Measurements from ENCODE around the gene OSGIN1.

DNA sequence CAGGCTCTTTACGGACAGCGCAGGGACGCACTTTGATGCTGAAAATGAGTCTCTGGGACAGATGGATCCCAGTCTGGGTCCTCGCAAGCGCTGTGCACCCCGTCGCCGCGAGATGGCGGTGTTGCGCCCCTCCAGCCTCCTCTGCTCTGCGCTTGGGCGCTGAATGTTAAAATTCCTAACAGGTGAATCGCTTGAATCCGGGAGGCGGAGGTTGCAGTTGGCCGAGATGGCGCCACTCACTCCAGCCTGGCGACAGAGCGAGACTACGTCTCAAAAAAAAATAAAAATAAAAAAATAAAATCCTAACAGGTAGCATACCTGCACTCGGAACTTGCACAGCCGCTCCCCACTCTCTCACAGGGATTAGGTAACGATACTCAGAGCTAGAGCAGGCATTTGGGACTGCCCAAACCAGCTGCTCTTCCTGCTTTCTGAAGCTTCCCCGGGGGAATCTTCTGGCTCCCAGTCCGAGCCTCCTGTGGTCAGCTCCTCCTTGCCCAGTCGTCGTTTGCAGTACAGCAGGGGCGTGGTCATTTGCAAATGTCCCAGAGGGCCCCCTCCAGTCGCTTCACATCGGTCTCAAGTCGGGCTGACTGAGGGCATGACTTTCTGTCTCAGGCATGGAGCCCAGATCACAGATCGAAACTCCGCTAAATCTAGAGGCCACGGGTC is 26.2 kb upstream of the OSGIN1 start:
- TF ChIP-seq, protein P1, sequence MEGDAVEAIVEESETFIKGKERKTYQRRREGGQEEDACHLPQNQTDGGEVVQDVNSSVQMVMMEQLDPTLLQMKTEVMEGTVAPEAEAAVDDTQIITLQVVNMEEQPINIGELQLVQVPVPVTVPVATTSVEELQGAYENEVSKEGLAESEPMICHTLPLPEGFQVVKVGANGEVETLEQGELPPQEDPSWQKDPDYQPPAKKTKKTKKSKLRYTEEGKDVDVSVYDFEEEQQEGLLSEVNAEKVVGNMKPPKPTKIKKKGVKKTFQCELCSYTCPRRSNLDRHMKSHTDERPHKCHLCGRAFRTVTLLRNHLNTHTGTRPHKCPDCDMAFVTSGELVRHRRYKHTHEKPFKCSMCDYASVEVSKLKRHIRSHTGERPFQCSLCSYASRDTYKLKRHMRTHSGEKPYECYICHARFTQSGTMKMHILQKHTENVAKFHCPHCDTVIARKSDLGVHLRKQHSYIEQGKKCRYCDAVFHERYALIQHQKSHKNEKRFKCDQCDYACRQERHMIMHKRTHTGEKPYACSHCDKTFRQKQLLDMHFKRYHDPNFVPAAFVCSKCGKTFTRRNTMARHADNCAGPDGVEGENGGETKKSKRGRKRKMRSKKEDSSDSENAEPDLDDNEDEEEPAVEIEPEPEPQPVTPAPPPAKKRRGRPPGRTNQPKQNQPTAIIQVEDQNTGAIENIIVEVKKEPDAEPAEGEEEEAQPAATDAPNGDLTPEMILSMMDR (IDR thresholded peaks at IDR 0.05) = peak; percentile 99
- no peak for TF ChIP-seq ZFX (IDR thresholded peaks at IDR 0.05; ENCODE audit: borderline replicate concordance)
